Activated T-helper 17 cell treated with anti-CD3 and anti-CD28 coated beads, Interleukin-2, amount 50 U/mL, for 72 hours (primary cell): ENCODE measurements around the gene RSRC1. TPM values are rescaled to one million over a fixed set of nuclear protein-coding genes. Genes with fewer than 3 reads are reported as not detected.
A peak's percentile ranks its signal among the peaks of the same experiment; 100 is the strongest.
"Not testable (repeated sequence)": the region's sequence is repeated elsewhere in the genome, so short reads cannot be mapped to it uniquely, and the experiment has no call there.

ENCODE experiments used
- ATAC-seq: fragments of 150-1000 bp; cut with Tn5 transposase; replicated peaks from 2 replicates; pipeline ENCODE4 v1.10.0; 2021; ENCODE audit warnings: mild to moderate bottlenecking, moderate library complexity
- H3K27ac Mint-ChIP-seq: one replicate; pipeline ENCODE4 v1.8.0; 2022; ENCODE audit warnings: mixed read lengths
- H3K27me3 Mint-ChIP-seq: one replicate; pipeline ENCODE4 v1.8.0; 2022; ENCODE audit warnings: mixed read lengths
- H3K36me3 Mint-ChIP-seq: one replicate; pipeline ENCODE4 v1.8.0; 2022; ENCODE audit warnings: low read depth, mild to moderate bottlenecking, mixed read lengths
- H3K4me1 Mint-ChIP-seq: one replicate; pipeline ENCODE4 v1.8.0; 2022; ENCODE audit warnings: mixed read lengths
- H3K4me3 Mint-ChIP-seq: one replicate; pipeline ENCODE4 v1.8.0; 2022; ENCODE audit warnings: mild to moderate bottlenecking, mixed read lengths
- H3K9me3 Mint-ChIP-seq: one replicate; pipeline ENCODE4 v1.8.0; 2022; ENCODE audit warnings: mixed read lengths
- total RNA-seq, 2 donors: library from RNA; stranded (reverse); gene quantifications; one replicate each; pipeline ENCODE4 v1.2.3, GENCODE V29; 2022

Gene RSRC1
- total RNA-seq, 2 donors from 2014 or later: 28.2 to 32.4 TPM

GRCh38 chr3:158264894-158265293 lies 155.0 kb downstream of the RSRC1 start:
- ATAC-seq: no peak
- Mint-ChIP-seq H3K36me3 (peaks cover 19% of the 10 kb centered on the region), H3K27ac (no peak overlapping the region), H3K27me3 (no peaks in the 10 kb centered on the region), H3K4me3 (no peak overlapping the region), H3K9me3 (peaks cover 17% of the 10 kb centered on the region), H3K4me1 (no peaks in the 10 kb centered on the region)

GRCh38 chr3:158267015-158267414 lies 157.1 kb downstream of the RSRC1 start:
- peaks cover 25% of the 10 kb centered on the region for H3K36me3 Mint-ChIP-seq
- H3K9me3 Mint-ChIP-seq: peaks cover 14% of the 10 kb centered on the region
- ATAC-seq: no peak
- H3K27ac Mint-ChIP-seq: no peak overlapping the region
- no peaks in the 10 kb centered on the region for H3K27me3 Mint-ChIP-seq
- no peaks in the 10 kb centered on the region for H3K4me1 Mint-ChIP-seq
- H3K4me3 Mint-ChIP-seq: no peak overlapping the region

- no peaks in the 10 kb centered on the region for H3K4me1 Mint-ChIP-seq
- H3K9me3 Mint-ChIP-seq: peaks cover 10% of the 10 kb centered on the region
- no peak overlapping the region for H3K27ac Mint-ChIP-seq
- H3K36me3 Mint-ChIP-seq: peaks cover 34% of the 10 kb centered on the region
- no peak for ATAC-seq
- no peak overlapping the region for H3K4me3 Mint-ChIP-seq
- H3K27me3 Mint-ChIP-seq: no peaks in the 10 kb centered on the region
These were observed 160.1 kb downstream of the RSRC1 start for GRCh38 chr3:158269942-158270341.

GRCh38 chr3:158272081-158272480 lies 162.2 kb downstream of the RSRC1 start:
- ATAC-seq: no peak
- H3K4me1 Mint-ChIP-seq: no peaks in the 10 kb centered on the region
- peaks cover 34% of the 10 kb centered on the region for H3K36me3 Mint-ChIP-seq

GRCh38 chr3:158273656-158274055 lies 163.8 kb downstream of the RSRC1 start:
- Mint-ChIP-seq H3K36me3 (peaks cover 30% of the 10 kb centered on the region), H3K27ac (no peak overlapping the region), H3K27me3 (no peaks in the 10 kb centered on the region), H3K9me3 (no peaks in the 10 kb centered on the region), H3K4me1 (no peaks in the 10 kb centered on the region), H3K4me3 (no peak overlapping the region)
- ATAC-seq: no peak

More at GRCh38 chr3:158272081-158272480, 162.2 kb downstream of the RSRC1 start:
- Mint-ChIP-seq H3K4me3 (no peak overlapping the region), H3K27ac (no peak overlapping the region), H3K9me3 (peaks cover 7% of the 10 kb centered on the region), H3K27me3 (no peaks in the 10 kb centered on the region)

- no peak for ATAC-seq
- Mint-ChIP-seq H3K9me3 (peaks cover 5% of the 10 kb centered on the region), H3K4me3 (no peak overlapping the region)
These were observed 168.3 kb downstream of the RSRC1 start for GRCh38 chr3:158278187-158278586.

GRCh38 chr3:158279609-158280008 lies 169.7 kb downstream of the RSRC1 start:
- H3K36me3 Mint-ChIP-seq: peaks cover 19% of the 10 kb centered on the region
- no peak overlapping the region for H3K27ac Mint-ChIP-seq
- H3K4me1 Mint-ChIP-seq: no peaks in the 10 kb centered on the region
- no peak overlapping the region for H3K4me3 Mint-ChIP-seq
- H3K9me3 Mint-ChIP-seq: peaks cover 5% of the 10 kb centered on the region
- no peak for ATAC-seq
- H3K27me3 Mint-ChIP-seq: no peaks in the 10 kb centered on the region

More at GRCh38 chr3:158278187-158278586, 168.3 kb downstream of the RSRC1 start:
- H3K4me1 Mint-ChIP-seq: no peaks in the 10 kb centered on the region
- peaks cover 25% of the 10 kb centered on the region for H3K36me3 Mint-ChIP-seq
- H3K27me3 Mint-ChIP-seq: no peaks in the 10 kb centered on the region
- no peak overlapping the region for H3K27ac Mint-ChIP-seq

GRCh38 chr3:158295771-158296170 lies 185.9 kb downstream of the RSRC1 start:
- H3K9me3 Mint-ChIP-seq: no peaks in the 10 kb centered on the region
- peak overlapping the region; percentile 14 for H3K27ac Mint-ChIP-seq
- ATAC-seq: peak; percentile 63
- no peaks in the 10 kb centered on the region for H3K36me3 Mint-ChIP-seq
- no peak overlapping the region for H3K4me3 Mint-ChIP-seq
- peaks cover 5% of the 10 kb centered on the region for H3K4me1 Mint-ChIP-seq
- H3K27me3 Mint-ChIP-seq: no peaks in the 10 kb centered on the region

GRCh38 chr3:158297940-158298339 lies 188.1 kb downstream of the RSRC1 start:
- H3K9me3 Mint-ChIP-seq: no peaks in the 10 kb centered on the region
- peaks cover 5% of the 10 kb centered on the region for H3K4me1 Mint-ChIP-seq
- no peak overlapping the region for H3K4me3 Mint-ChIP-seq
- H3K27me3 Mint-ChIP-seq: no peaks in the 10 kb centered on the region
- no peak for ATAC-seq
- H3K36me3 Mint-ChIP-seq: peaks cover 6% of the 10 kb centered on the region
- no peak overlapping the region for H3K27ac Mint-ChIP-seq

- Mint-ChIP-seq H3K27me3 (no peaks in the 10 kb centered on the region), H3K36me3 (no peaks in the 10 kb centered on the region), H3K27ac (no peak overlapping the region), H3K4me3 (no peak overlapping the region), H3K4me1 (no peaks in the 10 kb centered on the region), H3K9me3 (no peaks in the 10 kb centered on the region)
- ATAC-seq: no peak
These were observed 198.5 kb downstream of the RSRC1 start for GRCh38 chr3:158308236-158308928.

- H3K27ac Mint-ChIP-seq: no peak overlapping the region
- H3K36me3 Mint-ChIP-seq: no peaks in the 10 kb centered on the region
- no peak overlapping the region for H3K4me3 Mint-ChIP-seq
- H3K27me3 Mint-ChIP-seq: no peaks in the 10 kb centered on the region
- H3K9me3 Mint-ChIP-seq: no peaks in the 10 kb centered on the region
- no peak for ATAC-seq
- H3K4me1 Mint-ChIP-seq: no peaks in the 10 kb centered on the region
These were observed 202.8 kb downstream of the RSRC1 start for GRCh38 chr3:158312560-158313141.

- no peaks in the 10 kb centered on the region for H3K36me3 Mint-ChIP-seq
- no peak overlapping the region for H3K27ac Mint-ChIP-seq
- ATAC-seq: no peak
- H3K27me3 Mint-ChIP-seq: no peaks in the 10 kb centered on the region
- no peaks in the 10 kb centered on the region for H3K9me3 Mint-ChIP-seq
- no peak overlapping the region for H3K4me3 Mint-ChIP-seq
- H3K4me1 Mint-ChIP-seq: no peaks in the 10 kb centered on the region
These were observed 203.5 kb downstream of the RSRC1 start for GRCh38 chr3:158313338-158313927.

GRCh38 chr3:158314426-158315357 lies 204.8 kb downstream of the RSRC1 start:
- Mint-ChIP-seq H3K4me3 (no peak overlapping the region), H3K27ac (no peak overlapping the region), H3K36me3 (no peaks in the 10 kb centered on the region), H3K9me3 (no peaks in the 10 kb centered on the region), H3K27me3 (no peaks in the 10 kb centered on the region), H3K4me1 (no peaks in the 10 kb centered on the region)
- ATAC-seq: no peak

GRCh38 chr3:158329696-158330441 lies 220.0 kb downstream of the RSRC1 start:
- H3K36me3 Mint-ChIP-seq, H3K27me3 Mint-ChIP-seq, H3K9me3 Mint-ChIP-seq, H3K4me3 Mint-ChIP-seq, H3K4me1 Mint-ChIP-seq, ATAC-seq, H3K27ac Mint-ChIP-seq: not testable (repeated sequence)
